Muscle of leg (tissue), 16 donors: ENCODE results near the gene PCA3. TPM values are rescaled to one million over a fixed set of nuclear protein-coding genes. Genes with fewer than 3 reads are reported as not detected.

Experiments used
- DNase-seq: peaks from one replicate; pipeline ENCODE4 v3.0.0; 2013
- H3K27ac ChIP-seq: one replicate; pipeline ENCODE4 v1.5.1; 2013; ENCODE audit warnings: mild to moderate bottlenecking, low read length, control low read depth
- H3K27me3 ChIP-seq: one replicate; pipeline ENCODE4 v1.6.1; 2013; ENCODE audit warnings: low read length; ENCODE audit not compliant: control insufficient read depth, insufficient read depth
- H3K36me3 ChIP-seq: one replicate; pipeline ENCODE4 v1.6.1; 2013; ENCODE audit warnings: low read length; ENCODE audit not compliant: control insufficient read depth, insufficient read depth
- H3K4me1 ChIP-seq: one replicate; pipeline ENCODE4 v1.6.1; 2013; ENCODE audit warnings: low read length; ENCODE audit not compliant: control insufficient read depth, insufficient read depth
- H3K4me3 ChIP-seq: one replicate; pipeline ENCODE4 v1.5.1; 2013; ENCODE audit warnings: low read length, control low read depth
- H3K9me3 ChIP-seq: replicated peaks from 2 replicates; pipeline ENCODE4 v1.6.1; 2013; ENCODE audit warnings: low read depth, low read length; ENCODE audit not compliant: control insufficient read depth
- WGBS: methylation state at CpG from one replicate; pipeline ENCODE4 v1.1.5; 2013; ENCODE audit warnings: missing lambda C conversion rate; ENCODE audit not compliant: insufficient coverage; 5-methylcytosine and 5-hydroxymethylcytosine counted together
- long read RNA-seq, 11 donors: transcript quantifications; one replicate each; lab custom pipeline, GENCODE V29; 2026
- polyA plus RNA-seq, 8 donors: library from polyadenylated mRNA; unstranded; fragments of 120-200 nt; gene quantifications; one replicate each; pipeline versions ENCODE4 v1.2.1 to v1.2.3, GENCODE V29; 2013; ENCODE audit warnings: inconsistent platforms in 1 of 8, low replicate concordance in 1 of 8; ENCODE audit not compliant: insufficient read length in 8 of 8, insufficient read depth in 1 of 8
- total RNA-seq: library from RNA; stranded (reverse); fragments of 120-200 nt; gene quantifications from one replicate; pipeline ENCODE4 v1.2.4, GENCODE V29; 2013

Gene PCA3
- 0.58 TPM for total RNA-seq
- 1 to 10 TPM in 4 of 8 donors, under 1 TPM in 4; 0.68 to 1.5 (median 0.93) TPM for polyA plus RNA-seq
- long read RNA-seq, donor 1: 0 reads
- long read RNA-seq, donor 2: 0 reads
- long read RNA-seq, donor 3: 0 reads
- long read RNA-seq, donor 4: 0 reads
- long read RNA-seq, donor 5: 0 reads
- long read RNA-seq, donor 6: 0 reads
- long read RNA-seq, donor 7: 0 reads
- long read RNA-seq, donor 8: 0 reads
- long read RNA-seq, donor 9: 0 reads
- long read RNA-seq, donor 10: 0 reads
- long read RNA-seq, donor 11: 0 reads

DNA sequence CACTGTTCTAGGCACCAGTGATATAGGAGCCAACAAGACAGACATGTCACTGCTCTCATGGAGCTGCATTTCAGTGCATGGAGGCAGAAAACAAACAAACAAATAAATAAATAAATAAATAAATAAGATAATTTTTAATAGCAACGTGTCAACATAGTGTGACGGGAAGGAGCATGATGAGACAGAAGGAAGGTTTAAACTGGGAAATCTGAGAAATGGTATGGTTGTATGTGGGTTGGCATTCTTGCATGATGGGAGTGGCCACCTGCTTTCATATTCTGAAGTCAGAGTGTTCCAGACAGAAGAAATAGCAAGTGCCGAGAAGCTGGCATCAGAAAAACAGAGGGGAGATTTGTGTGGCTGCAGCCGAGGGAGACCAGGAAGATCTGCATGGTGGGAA is at the start of gene PCA3:
PCA3 (plus strand) TSS at position 301 of the 400 bp plus-strand sequence.
- WGBS: 88% methylated on average over 2 of the region's 4 CpGs
- H3K4me1 ChIP-seq: no peaks in the 10 kb centered on the region
- no peak for DNase-seq

GRCh38 chr9:76716085-76716672 is 48.1 kb upstream of the PCA3 start:
- peak; percentile 82 for DNase-seq
- Histone ChIP-seq H3K27ac (no peak overlapping the region), H3K4me1 (no peaks in the 10 kb centered on the region), H3K9me3 (no peaks in the 10 kb centered on the region), H3K36me3 (no peaks in the 10 kb centered on the region), H3K27me3 (no peaks in the 10 kb centered on the region), H3K4me3 (no peak overlapping the region)
- 72% methylated on average over 2 of the region's 7 CpGs for WGBS

More for the DNA sequence above, at the start of gene PCA3:
- Histone ChIP-seq H3K27ac (no peak within 1 kb of the TSS), H3K9me3 (no peaks in the 10 kb centered on the region), H3K4me3 (no peak within 1 kb of the TSS), H3K27me3 (no peaks in the 10 kb centered on the region), H3K36me3 (no peaks in the 10 kb centered on the region)

- Histone ChIP-seq H3K27me3 (no peaks in the 10 kb centered on the region), H3K27ac (no peak overlapping the region), H3K9me3 (no peaks in the 10 kb centered on the region), H3K4me3 (no peak overlapping the region), H3K4me1 (no peaks in the 10 kb centered on the region), H3K36me3 (no peaks in the 10 kb centered on the region)
- no peak for DNase-seq
- WGBS: 68% methylated on average over 2 of the region's 5 CpGs
Measured at GRCh38 chr9:76717176-76717575, 47.1 kb upstream of the PCA3 start.

DNA sequence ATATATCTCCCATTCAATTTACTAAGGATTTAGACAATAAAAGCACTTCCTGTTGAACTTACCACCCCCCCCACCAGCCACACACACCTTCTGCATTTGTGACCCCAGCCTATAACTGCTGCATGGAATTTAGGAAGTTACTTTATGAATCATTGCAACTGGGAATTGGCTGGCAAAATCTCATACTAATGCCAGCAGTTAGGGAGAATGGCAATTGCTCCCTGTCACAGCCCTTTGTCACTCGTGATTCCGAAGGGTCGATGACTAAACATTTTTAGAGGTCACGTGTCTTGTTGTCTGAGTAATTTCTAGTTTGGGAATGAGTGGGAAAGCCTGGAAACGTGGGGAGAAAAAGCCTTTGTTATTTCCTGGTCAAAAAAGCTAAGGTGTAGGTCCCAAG is 46.6 kb upstream of the PCA3 start:
- Histone ChIP-seq H3K4me1 (no peaks in the 10 kb centered on the region), H3K27me3 (no peaks in the 10 kb centered on the region), H3K36me3 (no peaks in the 10 kb centered on the region), H3K4me3 (no peak overlapping the region), H3K27ac (no peak overlapping the region), H3K9me3 (no peaks in the 10 kb centered on the region)
- 64% methylated on average over 2 of the region's 5 CpGs for WGBS
- DNase-seq: no peak

GRCh38 chr9:76718166-76718565 is 46.1 kb upstream of the PCA3 start:
- no peaks in the 10 kb centered on the region for H3K9me3 ChIP-seq
- no peaks in the 10 kb centered on the region for H3K36me3 ChIP-seq
- H3K4me1 ChIP-seq: no peaks in the 10 kb centered on the region
- no peak overlapping the region for H3K27ac ChIP-seq
- WGBS: 51% methylated on average over 2 of the region's 4 CpGs
- DNase-seq: no peak
- H3K4me3 ChIP-seq: no peak overlapping the region
- no peaks in the 10 kb centered on the region for H3K27me3 ChIP-seq

DNA sequence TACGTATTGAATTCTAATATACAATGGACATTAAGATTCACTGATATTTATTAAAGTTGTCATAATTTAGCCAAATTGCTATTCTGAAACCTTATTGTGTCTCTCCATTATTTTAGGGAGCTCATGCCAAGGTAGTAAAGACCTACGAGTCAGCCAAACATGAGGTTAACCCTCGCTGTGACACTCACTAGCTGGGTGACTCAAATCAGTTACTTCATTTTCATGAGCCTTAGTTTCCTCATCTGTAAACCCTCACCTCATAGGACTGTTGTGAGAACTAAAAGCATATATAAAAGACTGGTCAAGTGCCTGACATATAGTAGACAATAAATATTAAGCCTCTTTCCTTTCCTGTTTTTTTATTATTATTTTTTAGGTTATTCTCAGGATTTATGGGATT is 44.0 kb upstream of the PCA3 start:
- DNase-seq: no peak
- no peaks in the 10 kb centered on the region for H3K36me3 ChIP-seq
- no CpG with 5 or more reads among the region's 3 CpGs for WGBS
- no peaks in the 10 kb centered on the region for H3K9me3 ChIP-seq
- H3K4me1 ChIP-seq: no peaks in the 10 kb centered on the region
- no peak overlapping the region for H3K4me3 ChIP-seq
- no peak overlapping the region for H3K27ac ChIP-seq
- H3K27me3 ChIP-seq: no peaks in the 10 kb centered on the region

- 50% methylated on average over 2 of the region's 4 CpGs for WGBS
- Histone ChIP-seq H3K4me1 (no peaks in the 10 kb centered on the region), H3K27me3 (no peaks in the 10 kb centered on the region), H3K27ac (no peak overlapping the region), H3K36me3 (no peaks in the 10 kb centered on the region), H3K9me3 (no peaks in the 10 kb centered on the region), H3K4me3 (no peak overlapping the region)
- no peak for DNase-seq
Measured at GRCh38 chr9:76725011-76725546, 39.2 kb upstream of the PCA3 start.

GRCh38 chr9:76725885-76726284 is 38.4 kb upstream of the PCA3 start:
- H3K4me1 ChIP-seq: no peaks in the 10 kb centered on the region
- DNase-seq: no peak
- no peaks in the 10 kb centered on the region for H3K27me3 ChIP-seq
- no peak overlapping the region for H3K4me3 ChIP-seq
- no peaks in the 10 kb centered on the region for H3K36me3 ChIP-seq
- 34% methylated on average over 5 of the region's 6 CpGs for WGBS
- H3K9me3 ChIP-seq: no peaks in the 10 kb centered on the region
- H3K27ac ChIP-seq: no peak overlapping the region

- WGBS: 89% methylated on average over 3 of the region's 3 CpGs
- no peaks in the 10 kb centered on the region for H3K4me1 ChIP-seq
- no peaks in the 10 kb centered on the region for H3K36me3 ChIP-seq
- H3K27me3 ChIP-seq: no peaks in the 10 kb centered on the region
- DNase-seq: no peak
- H3K4me3 ChIP-seq: no peak overlapping the region
- no peak overlapping the region for H3K27ac ChIP-seq
- no peaks in the 10 kb centered on the region for H3K9me3 ChIP-seq
Measured at GRCh38 chr9:76729116-76729515, 35.1 kb upstream of the PCA3 start.

DNA sequence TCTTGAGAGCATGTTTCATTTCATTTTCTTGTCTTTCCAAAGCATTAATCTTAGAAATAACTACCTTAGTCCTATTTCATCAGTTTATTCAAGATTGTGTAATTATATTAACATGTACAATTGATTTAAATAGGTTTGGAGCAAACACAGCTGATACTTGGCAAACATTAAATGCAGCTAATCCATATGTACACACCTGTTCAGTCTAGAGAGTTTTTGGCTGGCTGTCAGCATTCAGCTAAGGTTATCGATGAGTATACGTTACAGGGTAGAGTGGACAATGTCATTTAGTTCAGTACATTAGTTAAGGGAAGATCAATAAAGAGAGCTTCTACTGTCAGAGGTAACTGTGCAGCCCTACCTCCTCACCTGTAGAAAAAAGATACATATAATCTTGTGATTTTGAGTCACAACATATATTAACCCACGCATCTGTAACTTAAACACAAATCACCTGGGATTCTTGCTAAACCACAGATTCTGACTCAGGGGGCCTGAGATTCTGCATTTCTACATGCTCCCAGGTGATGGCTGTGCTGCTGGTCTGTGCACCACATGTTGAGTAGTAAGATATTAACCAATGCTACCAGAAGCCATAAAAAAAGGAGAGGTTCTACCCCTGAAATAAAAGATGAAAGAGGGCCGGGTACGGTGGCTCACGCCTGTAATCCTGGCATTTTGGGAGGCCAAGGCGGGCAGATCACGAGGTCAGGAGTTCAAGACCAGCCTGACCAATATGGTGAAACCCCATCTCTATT is 34.1 kb upstream of the PCA3 start:
- no peak for DNase-seq
- Histone ChIP-seq H3K4me1 (no peaks in the 10 kb centered on the region), H3K27ac (no peak overlapping the region), H3K4me3 (no peak overlapping the region), H3K27me3 (peaks cover 2% of the 10 kb centered on the region), H3K36me3 (no peaks in the 10 kb centered on the region), H3K9me3 (no peaks in the 10 kb centered on the region)
- 75% methylated on average over 4 of the region's 8 CpGs for WGBS
